GM18867 (cell line): ENCODE measurements around the gene SELENON.

Experiments used
- ATAC-seq: cut with Tn5 transposase; IDR thresholded peaks from one replicate; pipeline ENCODE4 v1.9.1; 2021; ENCODE audit warnings: mild to moderate bottlenecking, moderate library complexity; ENCODE audit not compliant: unreplicated experiment

SELENON gene

DNA sequence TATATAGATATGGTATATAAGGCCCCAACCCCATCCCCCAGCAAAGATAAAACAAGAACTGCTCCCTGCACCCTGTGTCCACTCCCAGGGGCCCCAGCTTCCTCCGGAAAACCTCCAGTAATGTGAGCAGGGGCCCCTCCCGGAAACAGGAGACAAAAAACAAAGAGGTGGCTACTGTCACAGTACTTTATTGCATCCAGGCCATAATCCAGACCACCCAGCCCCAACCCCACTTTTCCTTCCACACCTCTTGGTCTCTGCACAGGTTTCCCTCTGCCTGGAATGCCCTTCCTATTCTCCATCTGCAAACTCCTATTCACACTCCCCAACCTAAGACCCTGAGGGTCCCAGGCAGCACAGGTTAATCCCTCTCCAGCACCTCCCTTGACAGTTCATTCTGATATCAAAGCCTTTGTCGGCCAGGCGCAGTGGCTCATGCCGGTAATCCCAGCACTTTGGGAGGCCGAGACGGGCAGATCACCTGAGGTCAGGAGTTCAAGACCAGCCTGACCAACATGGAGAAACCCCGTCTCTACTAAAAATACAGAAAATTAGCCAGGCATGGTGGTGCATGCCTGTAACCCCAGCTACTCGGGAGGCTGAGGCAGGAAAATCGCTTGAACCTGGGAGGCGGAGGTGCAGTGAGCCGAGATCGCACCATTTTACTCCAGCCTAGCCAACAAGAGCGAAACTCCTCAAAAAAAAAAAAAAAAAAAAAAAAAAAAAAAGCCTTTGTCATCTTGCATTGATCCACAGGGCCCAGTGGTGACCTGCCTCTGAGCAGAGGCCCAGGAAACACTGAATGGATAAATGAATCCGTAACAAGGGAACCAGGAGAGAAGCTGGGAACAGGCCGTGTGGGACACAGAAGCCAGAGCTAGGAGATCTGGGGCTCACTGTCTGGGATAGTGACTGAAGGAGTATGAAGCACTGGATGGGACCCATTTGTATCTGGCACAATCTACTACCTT is 61.6 kb downstream of the SELENON start:
- no peak for ATAC-seq

DNA sequence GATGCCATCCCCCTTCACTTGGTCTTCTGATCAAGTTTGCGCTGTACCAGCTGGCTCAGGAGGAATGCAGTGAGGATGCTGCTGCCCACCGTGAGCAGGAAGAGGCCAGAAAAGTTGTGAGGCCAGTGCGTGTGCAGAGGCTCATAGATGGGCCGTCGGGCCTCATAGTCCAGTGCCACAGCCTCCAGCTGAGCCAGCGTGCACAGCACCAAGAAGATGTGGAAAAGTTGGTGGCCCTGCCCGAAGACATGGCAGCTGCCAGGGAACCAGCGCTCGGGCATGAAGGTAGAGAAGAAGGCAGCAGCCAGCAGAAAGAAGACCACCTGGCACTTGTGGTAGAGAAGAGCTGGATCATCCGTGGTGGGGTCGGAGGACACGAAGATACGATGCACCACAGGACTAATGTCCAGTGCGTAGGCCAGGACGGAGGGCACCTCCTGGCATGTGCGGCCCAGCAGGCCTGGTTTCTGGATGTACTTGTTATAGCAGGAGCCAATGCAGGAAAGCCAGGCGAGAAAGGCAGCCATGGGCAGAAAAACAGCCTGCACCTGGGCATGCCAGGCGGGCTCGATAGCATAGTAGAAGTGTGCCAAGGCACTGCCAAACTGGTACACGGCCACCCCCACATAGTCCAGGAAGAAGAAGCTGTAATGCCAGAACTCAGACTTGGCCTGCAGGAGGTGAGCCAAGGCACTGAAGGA is 62.9 kb downstream of the SELENON start:
- ATAC-seq = no peak

DNA sequence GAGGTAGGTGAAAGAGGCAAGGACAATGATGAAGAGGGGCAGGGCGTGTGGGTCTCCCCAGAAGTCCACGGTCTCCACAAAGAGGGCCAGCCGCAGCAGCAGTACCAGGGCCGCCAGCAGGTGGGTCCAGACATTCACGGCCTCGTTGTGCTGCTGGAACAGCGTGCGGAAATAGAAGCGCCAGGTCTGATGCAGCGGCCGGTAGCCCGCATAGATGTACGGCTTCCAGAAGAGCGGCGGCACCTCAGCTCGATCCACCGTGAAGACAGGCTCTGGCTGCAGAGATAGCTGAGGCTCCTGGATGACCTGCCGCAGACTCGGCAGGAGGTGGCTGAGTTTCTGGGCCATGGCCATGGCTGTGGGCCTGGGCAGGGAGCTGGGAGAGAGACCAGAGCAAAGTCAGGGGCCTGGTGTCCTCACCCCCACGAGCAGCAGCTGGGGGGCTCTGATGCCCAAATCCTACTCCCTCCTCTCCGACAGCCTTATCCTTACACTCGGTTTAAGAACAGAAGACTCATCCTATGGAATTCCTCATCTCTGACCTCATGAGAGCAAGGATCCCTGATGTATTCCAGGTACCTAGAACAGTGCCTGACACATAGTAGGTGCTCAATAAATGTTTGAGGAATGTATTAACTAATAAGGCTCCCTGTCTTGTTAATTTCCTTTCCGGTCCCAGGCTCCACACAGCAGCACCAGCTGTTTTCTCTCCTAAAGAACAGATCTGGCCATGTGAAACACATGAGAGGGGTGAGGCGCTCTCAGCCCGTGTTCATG is 63.7 kb downstream of the SELENON start:
- ATAC-seq = no peak

DNA sequence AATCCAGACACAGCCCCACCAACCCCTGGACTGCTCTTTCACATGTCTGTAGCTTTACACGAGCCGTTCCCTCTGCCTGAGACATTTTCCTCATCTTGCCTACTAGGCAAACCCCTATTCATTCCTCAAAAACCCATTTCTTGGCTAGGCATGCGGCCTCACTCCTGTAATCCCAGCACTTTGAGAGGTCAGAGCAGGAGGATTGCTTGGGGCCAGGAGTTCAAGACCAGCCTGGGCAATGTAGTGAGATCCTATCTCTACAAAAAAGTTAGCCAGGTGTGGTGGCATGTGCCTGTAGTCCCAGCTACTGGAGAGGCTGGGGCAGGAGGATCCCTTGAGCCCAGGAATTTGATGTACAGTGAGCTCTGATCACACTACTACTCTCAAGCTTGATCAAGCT is 64.4 kb downstream of the SELENON start:
- no peak for ATAC-seq

DNA sequence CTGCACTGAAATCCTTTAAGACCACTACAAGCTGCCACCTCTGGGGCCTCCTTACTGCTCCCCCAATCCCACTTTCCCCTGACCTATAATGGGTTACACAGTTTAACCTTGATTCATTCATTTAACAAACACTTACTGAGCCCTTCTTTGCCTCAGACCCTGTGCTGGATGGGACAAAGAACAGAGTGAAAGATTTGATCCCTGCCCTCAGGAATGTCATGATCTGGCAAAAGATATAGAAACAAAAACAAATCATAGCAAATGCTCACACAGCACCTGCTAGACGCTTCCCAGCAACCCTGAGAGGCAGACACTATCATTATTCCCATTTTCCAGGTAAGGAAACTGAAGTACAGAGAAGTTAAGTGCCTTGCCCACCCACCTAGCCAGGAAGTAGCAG is 66.3 kb downstream of the SELENON start:
- no peak for ATAC-seq

GRCh38 chr1:25867210-25867991 is 67.4 kb downstream of the SELENON start:
- no peak for ATAC-seq
